H1 (cell line): Measurements from ENCODE around the gene FTL. TPM values are rescaled to one million over a fixed set of nuclear protein-coding genes. Genes with fewer than 3 reads are reported as not detected.

ENCODE experiments used
- CTCF ChIA-PET: fragments of 300-600 bp; sonication (Branson Sonifier 250); formaldehyde crosslinking; loops from one replicate; lab custom pipeline; 2021; ENCODE audit not compliant: partially characterized antibody; lab: Charles Lee
- POLR2A ChIA-PET: fragments of 300-600 bp; sonication (Branson Sonifier 250); formaldehyde crosslinking; loops from one replicate; lab custom pipeline; 2021; ENCODE audit warnings: inconsistent platforms; ENCODE audit not compliant: partially characterized antibody; lab: Charles Lee
- DNase-seq, 2 experiments: peaks; one replicate each; pipeline versions ENCODE4 v3.0.0 to v3.0.0-alpha.2; 2010 to 2022; ENCODE audit warnings: low spot score in 2 of 2, low read depth in 1 of 2, mixed read lengths in 1 of 2
- FAIRE-seq: peaks from 2 replicates; lab custom pipeline; 2011; peaks lifted over from hg19 to GRCh38; lab: Jason Lieb, UNC
- H2AFZ ChIP-seq: 2 replicates; pipeline ENCODE4 v1.8.1; 2012; ENCODE audit warnings: low read length, inconsistent platforms
- H2AK5ac ChIP-seq: 2 replicates; pipeline ENCODE4 v1.6.1; 2013; ENCODE audit warnings: low read depth, low read length
- H2BK120ac ChIP-seq: replicated peaks from 2 replicates; pipeline ENCODE3; 2013; ENCODE audit warnings: low read depth, low read length, inconsistent platforms
- H2BK12ac ChIP-seq: 2 replicates; pipeline ENCODE4 v1.6.1; 2013; ENCODE audit warnings: low read depth, low read length
- H2BK15ac ChIP-seq: 2 replicates; pipeline ENCODE4 v1.6.1; 2013; ENCODE audit warnings: low read length
- H2BK20ac ChIP-seq: 2 replicates; pipeline ENCODE4 v1.6.1; 2013; ENCODE audit warnings: low read length
- H2BK5ac ChIP-seq: 2 replicates; pipeline ENCODE4 v1.6.1; 2013; ENCODE audit warnings: low read depth, low read length
- H3K14ac ChIP-seq: 2 replicates; pipeline ENCODE4 v1.6.1; 2013; ENCODE audit warnings: inconsistent platforms; ENCODE audit not compliant: insufficient read length
- H3K18ac ChIP-seq: 2 replicates; pipeline ENCODE4 v1.6.1; 2013; ENCODE audit warnings: low read length; ENCODE audit errors: extremely low read depth
- H3K23ac ChIP-seq: 2 replicates; pipeline ENCODE4 v1.6.1; 2013; ENCODE audit warnings: inconsistent platforms; ENCODE audit not compliant: insufficient read length
- H3K23me2 ChIP-seq: 2 replicates; pipeline ENCODE4 v1.6.1; 2013; ENCODE audit warnings: low read depth, low read length
- H3K27ac ChIP-seq: 2 replicates; pipeline ENCODE4 v1.6.1; 2011; ENCODE audit warnings: low read depth, low read length, inconsistent platforms
- H3K27me3 ChIP-seq, 4 experiments: replicated peaks in 1 of 4; 1 replicate in 1 of 4; 2 replicates in 3 of 4; pipeline versions ENCODE4 v1.6.1 to v1.8.1; 2011 to 2013; ENCODE audit warnings: low read length in 3 of 4, mild to moderate bottlenecking in 3 of 4, inconsistent platforms in 2 of 4, mixed read lengths in 2 of 4, moderate library complexity in 1 of 4; ENCODE audit not compliant: control insufficient read depth in 3 of 4, insufficient read depth in 3 of 4; ENCODE audit errors: extremely low read depth in 1 of 4
- H3K36me3 ChIP-seq, 4 experiments: 2 replicates each; pipeline versions ENCODE4 v1.6.1 to v1.8.1; 2011 to 2013; ENCODE audit warnings: mild to moderate bottlenecking in 4 of 4, low read length in 3 of 4, moderate library complexity in 2 of 4, control low read depth in 1 of 4, inconsistent platforms in 1 of 4; ENCODE audit not compliant: insufficient read depth in 4 of 4, control insufficient read depth in 2 of 4
- H3K4ac ChIP-seq: replicated peaks from 2 replicates; pipeline ENCODE3; 2013; ENCODE audit warnings: low read length, low read depth, mixed read lengths, inconsistent platforms; ENCODE audit not compliant: insufficient read length
- H3K4me1 ChIP-seq, 4 experiments: replicated peaks in 1 of 4; 1 replicate in 1 of 4; 2 replicates in 3 of 4; pipeline versions ENCODE4 v1.6.1 to v1.8.1; 2011 to 2013; ENCODE audit warnings: low read length in 3 of 4, inconsistent platforms in 2 of 4, mixed read lengths in 1 of 4; ENCODE audit not compliant: insufficient read depth in 4 of 4, control insufficient read depth in 3 of 4
- H3K4me2 ChIP-seq, 2 experiments: 2 replicates each; pipeline versions ENCODE4 v1.6.1 to v1.8.1; 2011 to 2013; ENCODE audit warnings: low read depth in 2 of 2, low read length in 2 of 2, control low read depth in 1 of 2, inconsistent platforms in 1 of 2, mild to moderate bottlenecking in 1 of 2; ENCODE audit not compliant: insufficient read depth in 1 of 2
- H3K4me3 ChIP-seq, 4 experiments: fragments of 200-600, 300-600 bp in 1 of 4; sonication (generic), shearing (Covaris generic), sonication (Bioruptor Twin) in 1 of 4; 2 replicates each; pipeline versions ENCODE4 v1.5.1 to v1.8.1; 2011 to 2016; ENCODE audit warnings: low read length in 4 of 4, low read depth in 3 of 4, control low read depth in 2 of 4, inconsistent platforms in 2 of 4, mild to moderate bottlenecking in 2 of 4, mixed read lengths in 1 of 4, moderate library complexity in 1 of 4; ENCODE audit not compliant: insufficient read depth in 2 of 4; ENCODE audit errors: extremely low read depth in 1 of 4
- H3K56ac ChIP-seq: replicated peaks from 2 replicates; pipeline ENCODE3; 2013; ENCODE audit warnings: low read depth, mild to moderate bottlenecking, mixed read lengths, low read length, inconsistent platforms; ENCODE audit not compliant: insufficient read length
- H3K79me1 ChIP-seq: 2 replicates; pipeline ENCODE4 v1.6.1; 2013; ENCODE audit warnings: low read depth, low read length, control low read depth
- H3K79me2 ChIP-seq, 2 experiments: 2 replicates each; pipeline versions ENCODE4 v1.6.1 to v1.8.1; 2012 to 2013; ENCODE audit warnings: low read length in 2 of 2, mild to moderate bottlenecking in 2 of 2, inconsistent platforms in 1 of 2; ENCODE audit not compliant: insufficient read depth in 2 of 2, control insufficient read depth in 1 of 2
- H3K9ac ChIP-seq, 4 experiments: replicated peaks in 1 of 4; 1 replicate in 1 of 4; 2 replicates in 3 of 4; pipeline versions ENCODE4 v1.6.1 to v1.8.1; 2011 to 2013; ENCODE audit warnings: low read depth in 3 of 4, low read length in 3 of 4, control low read depth in 2 of 4, mild to moderate bottlenecking in 2 of 4, moderate library complexity in 2 of 4, inconsistent platforms in 1 of 4; ENCODE audit errors: extremely low read depth in 1 of 4
- H3K9me3 ChIP-seq, 2 experiments: 2 replicates each; pipeline versions ENCODE4 v1.6.1 to v1.8.1; 2012 to 2013; ENCODE audit warnings: mild to moderate bottlenecking in 2 of 2, moderate library complexity in 2 of 2, control low read depth in 1 of 2, inconsistent platforms in 1 of 2, low read depth in 1 of 2, low read length in 1 of 2, mixed read lengths in 1 of 2; ENCODE audit not compliant: insufficient read depth in 2 of 2
- H4K20me1 ChIP-seq, 2 experiments: replicated peaks in 1 of 2; 2 replicates each; pipeline versions ENCODE3 to v1.8.1; 2011 to 2013; ENCODE audit warnings: inconsistent platforms in 2 of 2, low read length in 2 of 2, mild to moderate bottlenecking in 1 of 2; ENCODE audit not compliant: insufficient read depth in 2 of 2, control insufficient read depth in 1 of 2
- H4K5ac ChIP-seq: 2 replicates; pipeline ENCODE4 v1.6.1; 2013; ENCODE audit warnings: low read length, low read depth, mixed read lengths, inconsistent platforms; ENCODE audit not compliant: insufficient read length
- H4K8ac ChIP-seq: 2 replicates; pipeline ENCODE4 v1.8.0; 2013; ENCODE audit warnings: mild to moderate bottlenecking, moderate library complexity, low read length, inconsistent platforms; ENCODE audit not compliant: insufficient read depth; ENCODE audit errors: extremely low read depth
- H4K91ac ChIP-seq: replicated peaks from 2 replicates; pipeline ENCODE3; 2013; ENCODE audit warnings: low read length, mixed read lengths, inconsistent platforms; ENCODE audit not compliant: insufficient read length
- EGR1 ChIP-seq: IDR thresholded peaks from 2 replicates; pipeline ENCODE4 v1.6.1; 2011; ENCODE audit warnings: low read depth, low read length, borderline replicate concordance
- KDM4A ChIP-seq: IDR thresholded peaks from one replicate; pipeline ENCODE4 v1.7.1; 2012; ENCODE audit warnings: low read depth, mild to moderate bottlenecking, moderate library complexity, low read length, inconsistent platforms; ENCODE audit not compliant: severe bottlenecking
- RXRA ChIP-seq: IDR thresholded peaks from 2 replicates; pipeline ENCODE4 v1.6.1; 2011; ENCODE audit warnings: low read depth, mild to moderate bottlenecking, low read length, moderate library complexity; ENCODE audit not compliant: insufficient read depth
- WGBS, 2 experiments: shearing (Covaris generic) in 1 of 2; methylation state at CpG; one replicate each; pipeline versions ENCODE4 v1.1.6 to v1.1.7; 2013 to 2015; ENCODE audit warnings: low lambda C conversion rate in 2 of 2, mixed read lengths in 2 of 2, inconsistent platforms in 1 of 2, low coverage in 1 of 2, missing lambda C conversion rate in 1 of 2; ENCODE audit not compliant: insufficient replicate concordance in 2 of 2, insufficient coverage in 1 of 2, insufficient read length in 1 of 2; ENCODE audit errors: extremely low coverage in 1 of 2, missing lambda C conversion rate in 1 of 2; 5-methylcytosine and 5-hydroxymethylcytosine counted together
- polyA plus RNA-seq, 7 experiments: library from polyadenylated mRNA; depleted of rRNA in 3 of 7; stranded (reverse) in 5 of 7; unstranded in 2 of 7; fragments of >200 nt in 5 of 7; fragments of 200-250 nt in 2 of 7; gene quantifications; 1 replicate in 5 of 7; 2 replicates in 1 of 7; 4 replicates in 1 of 7; pipeline versions ENCODE4 v1.2.1 to v1.2.3, GENCODE V29; 2011 to 2013; ENCODE audit warnings: missing spikeins in 2 of 7, mixed read lengths in 2 of 7
- total RNA-seq: library from RNA; stranded (reverse); fragmentation: NEBNext Ultra II Directional; extraction: Animal tissue kit (Norgen Biotek cat#: 25700); gene quantifications from 2 replicates; pipeline ENCODE4 v1.2.1, GENCODE V29; 2021
- TF ChIP-seq, protein P1 (sequence below): IDR thresholded peaks from 2 replicates; pipeline ENCODE4 v1.6.1; 2012; ENCODE audit warnings: inconsistent platforms

FTL gene
- total and polyA plus RNA-seq, 2 of the 8 experiments (the other 6 are each of a cell fraction or from before 2014, with no cell fraction given) = 1,751 to 2,427 TPM

GRCh38 chr19:48992581-48993174 lies 27.6 kb downstream of the FTL start:
- H2BK15ac ChIP-seq = no peak overlapping the region
- TF ChIP-seq, protein P1, sequence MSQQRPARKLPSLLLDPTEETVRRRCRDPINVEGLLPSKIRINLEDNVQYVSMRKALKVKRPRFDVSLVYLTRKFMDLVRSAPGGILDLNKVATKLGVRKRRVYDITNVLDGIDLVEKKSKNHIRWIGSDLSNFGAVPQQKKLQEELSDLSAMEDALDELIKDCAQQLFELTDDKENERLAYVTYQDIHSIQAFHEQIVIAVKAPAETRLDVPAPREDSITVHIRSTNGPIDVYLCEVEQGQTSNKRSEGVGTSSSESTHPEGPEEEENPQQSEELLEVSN = 0 out of 2 replicates have a peak, but pooled peaks have one; percentile 4
- TF ChIP-seq RXRA = no peak
- TF ChIP-seq EGR1 = no peak
- TF ChIP-seq KDM4A = peak; percentile 30
- H3K4ac ChIP-seq = peak overlapping the region; percentile 44
- no peak overlapping the region for H3K23ac ChIP-seq
- H3K9ac ChIP-seq = peak overlapping the region; percentile 25 to 75 (median 72)
- 0 out of 2 replicates have a peak overlapping the region, but pooled peaks have one; percentile 4 for H2BK12ac ChIP-seq
- peaks cover 0 to 13% of the 10 kb centered on the region in 2 experiments for H4K20me1 ChIP-seq
- H3K4me3 ChIP-seq = peak overlapping the region; percentile 66 to 97 (median 92)
- peak overlapping the region; percentile 84; the same call in 1 of the 2 replicates for H3K18ac ChIP-seq
- H3K56ac ChIP-seq = peak overlapping the region; percentile 90
- H3K4me2 ChIP-seq = peak overlapping the region; percentile 87 to 91
- peak overlapping the region; percentile 52 for H4K91ac ChIP-seq
- H4K8ac ChIP-seq = peak overlapping the region; percentile 72
- peaks cover 0 to 3% (median 0%) of the 10 kb centered on the region in 4 experiments; a peak in 2 of 7 replicates for H3K4me1 ChIP-seq
- H3K23me2 ChIP-seq = peaks cover 8% of the 10 kb centered on the region; the same call in 1 of the 2 replicates
- peaks cover 11 to 33% of the 10 kb centered on the region in 2 experiments; a peak in 3 of 4 replicates for H3K79me2 ChIP-seq
- DNase-seq = peak in 1 of 2 experiments; percentile 65
- no peak overlapping the region for H3K14ac ChIP-seq
- peak overlapping the region; percentile 37; the same call in 1 of the 2 replicates for H2BK5ac ChIP-seq
- peaks cover 15% of the 10 kb centered on the region for H3K79me1 ChIP-seq
- H2AK5ac ChIP-seq = no peak overlapping the region
- H3K9me3 ChIP-seq = no peaks in the 10 kb centered on the region
- POLR2A ChIA-PET = interaction anchor here (0.5 to 4.4 kb wide), 15 partner anchors 9 to 155 kb away, joined by 3 to 37 read pairs (median 3); partner anchors contain the start of genes CGB2, FTL and PPP1R15A
- H3K36me3 ChIP-seq = peaks cover 0 to 13% (median 5%) of the 10 kb centered on the region in 4 experiments; a peak in 4 of 8 replicates
- FAIRE-seq = no peak
- H2BK120ac ChIP-seq = no peak overlapping the region
- peak overlapping the region; percentile 50 for H4K5ac ChIP-seq
- no peak overlapping the region for H2BK20ac ChIP-seq
- 4% methylated on average over 20 of the region's 20 CpGs; no CpG with 5 or more reads in 1 of the 2 experiments for whole genome bisulfite sequencing, 2 experiments
- CTCF ChIA-PET = interaction anchor here (0.6 to 2.6 kb wide), 23 partner anchors 10 to 188 kb away, joined by 3 to 19 read pairs (median 4); partner anchors contain the start of gene HSD17B14
- H2AFZ ChIP-seq = no peak overlapping the region
- 0 out of 2 replicates have a peak overlapping the region, but pooled peaks have one; percentile 13 for H3K27ac ChIP-seq
- no peaks in the 10 kb centered on the region for H3K27me3 ChIP-seq
